HT-29 (cell line): ENCODE results near the gene DCAF11. TPM values are rescaled to one million over a fixed set of nuclear protein-coding genes. Genes with fewer than 3 reads are reported as not detected.

ENCODE experiments used
- DNase-seq: peaks from one replicate; pipeline ENCODE4 v3.0.0-alpha.2; 2015; ENCODE audit warnings: low spot score
- total RNA-seq: library from RNA; depleted of rRNA; stranded (reverse); fragments of >200 nt; shearing (Covaris generic); gene quantifications from 2 replicates; pipeline ENCODE4 v1.2.3, GENCODE V29; 2014; rRNA removed

The DCAF11 gene
- 75.8 and 81.2 TPM in 2 replicates for total RNA-seq

DNA sequence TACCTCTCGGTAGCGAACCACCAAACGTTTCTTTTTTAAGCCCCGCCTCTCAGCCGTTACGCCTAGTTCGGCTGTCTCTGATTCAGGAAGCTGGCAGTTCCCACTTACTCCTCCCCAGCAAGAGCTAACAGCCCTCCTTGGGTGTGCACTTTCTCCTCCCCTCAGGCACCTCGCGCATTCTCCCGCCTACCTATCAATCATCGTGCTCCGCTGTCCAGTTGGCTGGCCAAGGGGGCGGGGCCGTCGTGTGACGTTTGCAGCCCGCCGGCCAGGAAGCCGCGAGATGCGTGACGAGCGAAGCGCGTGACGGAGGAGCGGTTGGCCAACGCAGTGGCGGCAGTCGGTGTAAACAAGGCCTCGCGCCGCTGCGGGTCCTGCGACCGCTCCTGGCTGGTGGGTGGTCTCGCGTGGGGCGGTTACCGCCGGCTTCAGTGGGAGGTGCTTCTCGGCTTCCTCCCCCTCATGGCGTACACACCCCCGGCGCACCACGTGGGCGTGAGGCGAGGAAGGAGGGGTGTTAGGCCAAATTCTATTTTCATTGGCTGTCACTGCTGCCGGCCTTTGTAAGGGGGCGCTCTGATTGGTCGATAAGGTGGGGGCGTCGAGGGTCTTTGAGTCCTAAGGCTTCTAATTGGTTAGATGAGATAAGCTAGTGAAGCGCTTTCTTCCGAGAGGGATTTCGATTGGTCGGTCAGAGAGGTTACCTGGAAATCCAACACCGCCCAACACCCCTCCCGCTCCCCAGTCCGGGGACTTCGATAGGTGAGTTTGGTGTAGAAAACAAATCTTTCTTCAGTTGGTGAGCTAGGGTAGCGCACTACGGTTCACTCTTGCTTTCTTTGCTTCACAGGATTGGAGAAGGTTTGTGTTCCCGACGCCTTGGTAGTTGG is at the start of gene DCAF11, which contains the start of gene NRL:
Gene DCAF11 (plus strand): TSS at position 246 of the 890 bp plus-strand sequence. CDS start 818 bp downstream, outside the sequence.
Gene NRL (minus strand): TSS at position 418 of the 890 bp plus-strand sequence. CDS start 32,101 bp downstream, outside the sequence.
- DNase-seq = peak; percentile 96

DNA sequence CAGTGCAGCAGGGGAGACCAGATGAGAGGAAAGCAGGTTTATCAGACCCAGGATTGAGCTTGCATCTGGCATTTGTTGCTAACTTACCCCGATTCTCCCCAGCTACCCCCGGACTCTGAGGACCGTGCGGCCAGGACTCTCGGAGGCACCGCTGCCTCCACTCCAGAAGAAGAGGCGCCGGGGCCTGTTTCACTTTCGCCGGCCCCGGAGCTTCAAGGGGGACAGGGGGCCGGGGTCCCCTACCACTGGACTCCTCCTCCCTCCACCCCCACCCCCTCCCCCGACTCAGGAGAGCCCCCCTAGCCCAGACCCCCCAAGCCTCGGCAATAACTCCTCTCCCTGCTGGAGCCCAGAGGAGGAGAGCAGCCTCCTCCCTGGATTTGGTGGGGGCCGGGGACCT is 49.7 kb upstream of the DCAF11 start:
- no peak for DNase-seq

DNA sequence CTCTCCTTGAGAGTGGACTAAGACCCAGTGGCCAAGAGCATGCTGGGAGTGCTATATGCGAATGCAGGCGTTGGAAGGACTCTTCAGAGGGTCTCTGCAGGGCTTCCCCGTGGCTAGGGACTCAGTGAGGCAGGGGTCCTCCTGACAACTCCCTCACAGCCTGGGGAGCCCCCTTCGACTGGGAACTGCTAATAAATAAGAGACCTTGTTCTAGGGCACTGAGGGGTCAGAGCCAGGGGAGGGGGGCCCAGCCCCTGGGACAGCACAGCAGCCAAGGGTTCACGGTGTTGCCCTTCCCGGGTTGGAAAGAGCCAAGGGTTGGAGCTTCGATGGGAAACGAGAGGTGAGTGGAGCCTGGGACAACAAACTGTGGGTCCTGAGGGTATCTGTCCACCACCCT is 49.2 kb upstream of the DCAF11 start:
- no peak for DNase-seq

DNA sequence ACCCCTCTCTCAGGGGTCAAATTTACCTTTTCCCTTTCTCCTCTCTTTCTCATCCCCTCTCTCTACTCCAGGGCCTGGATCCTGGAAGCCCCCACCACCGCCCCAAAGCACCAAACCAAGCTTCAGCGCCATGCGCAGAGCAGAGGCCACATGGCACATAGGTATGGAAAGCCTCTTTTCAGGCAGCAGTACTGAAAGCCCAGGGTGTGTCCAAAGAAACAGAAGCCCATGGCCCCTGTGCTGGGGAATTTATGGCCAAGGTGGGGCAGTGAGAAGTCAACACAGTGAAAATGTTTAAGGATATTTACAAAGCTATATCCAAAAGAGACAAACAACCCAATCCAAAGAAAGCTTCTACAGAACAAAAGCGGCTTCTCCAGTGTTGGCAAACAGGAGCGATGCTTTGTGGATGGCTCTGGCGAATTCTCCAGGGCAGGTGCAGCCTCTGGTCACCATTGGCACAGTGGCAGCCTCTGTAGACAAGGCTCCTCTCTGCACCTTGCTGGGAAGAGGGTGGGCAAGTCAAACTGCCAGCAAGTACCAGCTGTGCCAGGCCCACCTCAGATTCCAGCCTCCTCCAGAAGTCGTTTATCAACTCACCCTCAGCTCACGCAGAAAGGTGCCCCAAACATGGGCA is 48.0 kb upstream of the DCAF11 start:
- no peak for DNase-seq

DNA sequence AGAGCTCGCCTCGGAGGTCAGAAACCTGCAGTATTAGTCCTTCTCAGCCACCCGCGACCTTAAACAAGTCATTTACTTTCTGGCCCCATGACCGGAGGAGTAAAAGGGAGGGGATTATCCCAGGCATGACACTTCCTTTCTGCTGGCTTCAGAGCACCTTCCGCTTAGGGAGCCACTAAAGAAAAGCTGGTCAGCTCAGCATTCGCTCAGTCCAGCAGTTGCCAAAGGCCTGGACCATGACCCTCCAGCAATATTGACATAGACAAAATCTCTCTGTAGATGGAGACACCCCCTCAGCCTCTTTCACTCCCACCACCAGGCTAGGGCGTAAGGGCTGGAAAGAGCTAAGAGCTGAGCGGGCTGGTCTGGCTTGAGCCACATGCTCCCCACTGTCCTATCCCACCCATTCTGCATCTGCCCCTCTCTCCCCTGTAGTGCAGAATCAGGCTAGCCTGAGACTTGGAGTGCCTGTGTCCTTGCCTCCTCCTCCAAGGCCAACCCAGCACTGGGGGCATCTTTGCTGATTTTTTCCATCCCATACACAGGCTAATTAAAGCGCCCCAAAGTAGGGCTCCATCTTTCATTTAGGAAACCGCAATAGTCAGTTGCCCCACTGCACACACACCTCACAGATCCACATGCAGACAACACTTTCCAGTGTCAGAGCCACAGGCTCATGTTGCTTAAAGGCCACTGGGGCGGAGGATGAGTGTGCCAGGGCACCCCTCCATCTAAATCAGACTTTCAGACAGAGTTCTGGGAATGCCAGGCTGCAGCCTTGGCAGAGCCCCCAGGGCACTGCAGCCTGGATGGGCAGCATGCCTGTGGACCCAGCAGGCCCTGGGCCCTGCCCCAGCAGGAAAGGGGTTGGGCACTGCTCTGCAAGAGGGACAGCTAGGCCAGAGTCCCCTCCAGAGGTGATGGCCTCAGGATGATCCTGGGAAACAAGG is 47.2 kb upstream of the DCAF11 start:
- DNase-seq = no peak

DNA sequence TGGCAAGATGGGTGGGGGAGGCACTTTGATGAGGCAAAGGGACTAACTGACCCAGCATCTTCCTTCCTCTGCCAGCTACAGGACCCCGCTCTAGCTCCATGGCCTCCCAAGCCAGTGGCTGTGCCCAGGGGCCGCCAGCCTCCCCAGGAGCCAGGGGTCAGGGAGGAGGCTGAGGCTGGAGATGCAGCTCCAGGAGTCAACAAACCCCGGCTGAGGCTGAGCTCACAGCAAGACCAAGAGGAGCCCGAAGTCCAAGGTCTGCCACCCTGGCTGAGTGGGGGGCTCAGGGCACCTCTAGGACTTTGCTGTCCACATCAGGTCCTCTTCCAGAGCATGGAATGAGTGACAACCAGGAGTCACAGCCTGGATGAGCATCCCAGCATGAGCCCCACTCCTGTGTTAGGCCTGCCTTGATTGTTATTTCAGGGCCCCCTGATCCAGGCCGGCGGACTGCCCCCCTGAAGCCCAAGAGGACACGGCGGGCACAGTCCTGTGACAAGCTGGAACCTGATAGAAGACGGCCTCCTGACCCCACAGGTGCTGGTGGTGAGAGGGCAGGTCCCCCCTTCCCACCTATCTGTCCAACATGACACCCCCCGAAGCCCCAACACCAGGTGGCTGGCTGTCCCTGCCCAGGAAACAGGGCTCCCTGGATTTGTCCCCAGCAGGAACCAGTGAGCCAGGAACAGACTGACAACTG is 45.7 kb upstream of the DCAF11 start:
- DNase-seq = no peak

DNA sequence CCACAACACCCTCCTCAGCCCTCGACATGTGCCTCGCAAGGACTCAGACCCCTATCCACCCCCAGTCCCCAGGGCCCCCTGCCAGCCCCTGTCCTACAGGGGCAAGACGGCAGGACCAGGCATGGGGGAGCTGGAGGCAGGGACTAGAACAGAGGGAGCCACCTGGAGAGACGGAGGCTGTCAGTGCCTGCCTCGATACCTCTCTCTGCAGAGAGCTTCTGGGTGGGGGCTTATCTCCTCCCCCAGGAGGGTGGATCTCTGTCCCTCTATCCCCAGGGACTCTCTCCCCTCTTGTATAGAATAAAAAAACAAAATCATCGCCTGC is 45.2 kb upstream of the DCAF11 start:
- DNase-seq = no peak

DNA sequence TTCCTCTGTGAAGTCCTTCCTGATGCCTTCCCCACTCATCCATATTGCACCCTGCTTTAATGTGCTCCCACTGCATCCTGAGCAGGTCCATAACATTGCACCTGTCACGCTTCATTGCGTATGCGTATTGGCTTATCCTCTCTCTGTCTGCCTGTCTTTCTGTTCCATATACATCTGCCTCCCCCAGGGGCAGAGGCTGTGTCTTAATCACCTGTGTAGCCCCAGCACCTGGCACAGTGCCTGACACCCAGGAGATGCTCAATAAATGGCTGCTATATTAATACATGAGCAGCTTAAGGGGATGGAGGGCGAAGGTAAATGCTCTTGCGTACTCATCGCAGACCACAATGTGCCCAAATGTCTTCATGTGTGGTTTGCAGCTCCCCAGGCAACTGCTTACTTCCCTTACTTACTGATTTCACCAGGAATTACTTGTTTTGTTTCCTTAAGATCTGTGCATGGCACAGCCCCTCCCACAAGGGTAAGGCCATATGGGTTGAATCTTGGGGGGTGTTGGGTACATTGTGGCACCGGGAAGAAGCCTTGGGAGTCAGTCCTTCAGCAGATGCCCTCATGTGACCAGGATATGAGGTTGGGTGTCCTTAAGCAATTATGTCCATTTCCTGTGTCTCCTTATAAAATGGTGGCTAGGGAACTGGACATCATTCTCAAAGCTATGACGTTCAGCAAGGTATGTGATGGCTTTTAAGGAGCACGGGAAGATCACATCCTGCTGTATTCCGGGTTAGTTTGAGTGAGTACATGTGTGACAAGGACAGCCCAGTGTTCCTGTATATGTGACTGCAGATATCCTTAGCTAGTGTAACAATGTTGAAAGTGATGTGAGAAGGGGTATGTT is 44.1 kb upstream of the DCAF11 start:
- DNase-seq = no peak

DNA sequence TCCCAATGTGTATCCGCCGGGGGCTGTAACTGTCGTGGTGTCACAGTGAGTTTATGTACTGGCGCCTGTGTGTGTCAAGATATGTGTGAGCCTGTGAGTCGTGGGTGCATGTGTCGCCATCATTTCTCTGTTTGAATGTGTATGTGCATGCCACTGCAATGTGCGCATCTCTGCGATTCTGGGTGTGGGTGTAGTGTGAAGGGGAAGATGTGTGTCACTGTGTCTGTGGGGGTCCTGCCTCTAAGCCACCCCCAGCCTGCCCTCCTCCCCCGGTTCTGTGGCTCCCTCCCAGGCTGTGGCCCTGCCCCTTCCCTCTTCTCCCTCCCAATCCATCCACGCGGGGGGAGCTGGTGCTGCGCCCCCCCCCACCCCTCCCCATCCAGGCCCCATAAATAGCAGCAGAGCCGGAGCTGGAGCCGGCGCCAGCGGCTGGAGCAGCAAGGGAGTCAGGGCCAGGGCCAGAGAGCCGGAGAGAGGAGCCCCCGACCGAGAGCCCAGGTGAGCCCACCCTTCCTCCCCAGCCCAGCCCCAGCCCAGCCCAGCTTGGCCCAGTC is 43.4 kb upstream of the DCAF11 start, which contains the start of gene CPNE6:
Gene CPNE6 (plus strand): TSS at position 419 of the 554 bp plus-strand sequence. CDS start 1,375 bp downstream, outside the sequence.
- no peak for DNase-seq

DNA sequence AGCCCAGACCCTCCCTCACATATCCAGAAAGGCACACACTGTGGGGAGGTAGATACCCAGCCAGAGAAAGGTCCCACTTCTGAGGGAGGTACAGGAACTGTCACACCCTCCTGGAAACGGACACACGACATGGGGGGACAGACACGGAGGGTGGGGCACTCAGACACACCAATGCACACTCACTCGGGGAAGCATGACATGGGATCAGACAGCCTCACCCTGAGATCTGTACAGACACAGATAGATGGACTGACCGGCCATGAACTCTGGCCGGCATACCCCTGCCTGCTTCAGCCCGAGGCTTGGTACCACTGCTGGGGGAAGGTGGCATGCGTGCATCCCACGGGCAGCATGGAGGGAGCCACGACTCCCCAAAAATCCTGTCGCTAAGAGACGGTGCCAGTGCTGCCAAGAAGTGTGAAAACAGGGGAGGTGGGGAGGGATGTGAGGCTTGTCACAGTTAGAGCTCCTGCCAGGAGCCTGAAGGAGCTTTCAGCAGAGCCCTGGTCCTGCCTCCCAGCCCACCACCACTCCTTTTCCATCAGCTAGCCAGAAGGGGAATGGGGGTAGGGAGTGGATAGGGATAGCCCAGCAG is 42.6 kb upstream of the DCAF11 start:
- DNase-seq = no peak

DNA sequence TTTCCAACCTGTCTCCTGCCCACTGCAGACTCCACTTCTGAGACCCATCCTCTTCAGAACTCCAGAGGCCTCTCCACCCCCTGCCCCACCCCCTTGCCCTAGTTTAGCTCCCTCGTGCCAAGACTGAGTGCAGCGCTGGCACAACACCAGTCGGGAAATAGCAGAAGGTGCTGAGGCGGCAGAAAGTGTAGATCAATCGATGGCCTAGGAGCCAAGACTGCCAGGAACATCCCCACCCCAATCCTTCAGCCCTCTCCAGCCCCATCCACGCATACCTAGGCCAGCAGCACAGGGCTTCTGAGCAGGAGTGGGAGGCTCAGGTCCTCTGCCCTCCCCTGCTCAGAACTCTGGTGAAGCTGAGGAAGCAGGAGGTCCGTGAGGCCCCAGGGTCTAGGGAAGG is 42.1 kb upstream of the DCAF11 start:
- no peak for DNase-seq

DNA sequence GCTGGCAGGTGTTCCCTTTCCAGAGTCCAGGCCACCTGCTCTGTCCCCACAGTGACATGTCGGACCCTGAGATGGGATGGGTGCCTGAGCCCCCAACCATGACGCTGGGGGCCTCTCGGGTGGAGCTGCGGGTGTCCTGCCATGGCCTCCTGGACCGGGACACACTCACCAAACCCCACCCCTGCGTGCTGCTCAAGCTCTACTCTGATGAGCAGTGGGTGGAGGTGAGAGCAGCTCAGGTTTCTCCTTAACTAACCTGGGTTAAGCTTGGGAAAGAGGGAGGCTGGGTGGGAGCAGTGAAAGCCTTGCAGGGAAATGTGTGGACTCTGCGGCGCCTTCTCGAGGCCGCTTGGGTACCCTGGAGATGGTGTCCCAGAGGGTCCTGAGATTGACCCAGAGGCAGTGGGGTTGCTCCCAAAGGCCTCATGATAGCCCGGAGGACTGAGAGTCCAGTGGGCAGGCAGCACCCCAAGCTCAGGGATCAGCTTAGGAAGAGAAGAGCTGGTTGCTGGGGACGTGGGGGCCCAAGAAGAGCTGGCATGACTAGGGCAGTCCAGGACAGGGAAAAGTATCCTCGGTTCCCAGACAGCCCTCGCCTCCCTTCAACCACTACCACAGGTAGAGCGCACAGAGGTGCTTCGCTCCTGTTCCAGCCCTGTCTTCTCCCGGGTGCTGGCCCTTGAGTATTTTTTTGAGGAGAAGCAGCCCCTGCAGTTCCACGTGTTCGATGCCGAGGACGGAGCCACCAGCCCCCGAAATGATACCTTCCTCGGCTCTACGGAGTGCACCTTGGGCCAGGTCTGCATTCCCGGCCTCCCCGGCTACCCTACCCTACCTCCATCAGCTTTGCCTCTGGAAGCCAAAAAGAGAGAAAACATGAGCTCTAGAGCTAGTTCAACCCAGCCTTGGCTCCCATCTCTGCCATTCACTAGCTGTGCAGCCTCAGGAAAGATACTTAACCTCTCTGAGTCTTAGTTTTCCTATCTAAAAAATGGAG is 41.4 kb upstream of the DCAF11 start:
- DNase-seq = no peak

DNA sequence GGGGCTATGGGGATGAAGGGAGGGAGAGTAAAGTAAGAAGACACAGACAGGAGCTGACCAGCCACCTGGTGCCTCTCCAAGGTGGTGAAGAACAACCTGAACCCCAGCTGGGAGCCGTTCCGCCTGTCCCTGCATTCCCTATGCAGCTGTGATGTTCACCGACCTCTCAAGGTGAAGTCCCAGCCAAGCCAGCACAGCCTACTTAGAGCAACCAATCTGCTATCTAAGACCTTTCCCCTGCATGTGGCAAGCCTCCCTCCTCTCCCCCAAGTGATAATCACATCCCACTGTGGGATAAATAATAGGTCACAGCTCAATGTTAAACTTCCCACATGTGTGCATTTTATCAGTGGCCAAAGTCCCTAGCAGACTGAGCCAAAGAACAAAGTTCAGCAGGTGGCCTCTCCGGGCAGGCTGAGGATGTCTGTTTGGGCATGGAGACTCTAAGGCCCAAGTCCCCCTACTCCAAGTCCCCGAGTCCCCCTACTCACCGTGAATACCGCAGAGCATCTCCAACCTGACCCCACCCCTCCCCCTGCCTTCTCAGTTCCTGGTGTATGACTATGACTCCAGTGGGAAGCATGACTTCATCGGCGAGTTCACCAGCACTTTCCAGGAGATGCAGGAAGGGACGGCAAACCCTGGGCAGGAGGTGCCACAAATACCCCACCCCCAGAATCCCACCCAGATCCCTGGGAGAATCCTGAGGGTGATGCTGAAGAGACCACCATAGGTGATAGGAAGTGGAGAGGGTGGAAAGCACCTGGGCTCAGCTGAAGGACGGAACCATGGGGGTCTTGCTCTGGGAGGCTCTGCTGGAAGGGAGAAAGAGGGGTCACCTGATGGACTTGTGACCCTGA is 39.7 kb upstream of the DCAF11 start:
- no peak for DNase-seq

DNA sequence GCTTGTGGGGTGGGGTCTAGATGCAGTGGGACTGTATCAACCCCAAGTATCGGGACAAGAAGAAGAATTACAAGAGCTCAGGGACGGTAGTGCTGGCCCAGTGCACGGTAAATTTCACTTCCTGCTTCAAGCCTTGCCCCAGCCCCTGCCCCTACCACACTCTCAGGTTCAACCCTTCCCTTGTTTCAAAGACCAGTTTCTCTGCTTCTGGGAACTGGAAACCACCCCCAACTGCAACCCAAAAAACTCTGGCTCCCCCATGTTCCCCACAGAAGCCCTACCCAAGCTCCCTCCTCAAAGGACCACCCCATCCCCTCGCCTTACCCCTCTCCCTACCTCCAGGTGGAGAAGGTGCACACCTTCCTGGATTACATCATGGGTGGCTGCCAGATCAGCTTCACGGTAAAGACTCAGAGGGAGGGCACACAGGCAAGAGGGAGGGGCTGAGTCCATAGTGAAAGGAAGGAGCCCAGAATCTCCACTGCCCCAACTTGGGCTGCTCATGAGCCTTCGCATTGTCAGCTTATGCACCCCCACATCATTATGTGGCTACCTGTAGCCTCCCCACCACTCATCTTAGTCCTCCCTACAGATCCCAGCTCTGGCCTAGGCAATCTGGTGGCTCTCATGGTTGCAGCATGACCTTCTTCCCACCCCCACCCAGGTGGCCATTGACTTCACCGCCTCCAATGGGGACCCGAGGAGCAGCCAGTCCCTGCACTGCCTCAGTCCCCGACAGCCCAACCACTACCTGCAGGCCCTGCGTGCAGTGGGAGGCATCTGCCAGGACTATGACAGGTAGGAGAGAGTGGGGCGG is 38.9 kb upstream of the DCAF11 start:
- no peak for DNase-seq

DNA sequence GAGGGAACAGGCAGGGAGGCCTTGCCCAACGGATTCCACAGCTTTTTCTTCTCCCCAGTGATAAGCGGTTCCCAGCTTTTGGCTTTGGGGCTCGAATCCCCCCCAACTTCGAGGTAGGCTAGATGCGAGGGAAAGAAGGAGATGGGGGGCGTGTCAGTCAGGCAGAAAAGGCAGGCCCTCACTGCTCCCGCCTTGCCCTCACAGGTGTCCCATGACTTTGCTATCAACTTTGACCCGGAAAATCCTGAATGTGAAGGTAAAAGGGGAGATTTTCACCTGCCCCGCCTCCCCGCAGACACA is 38.3 kb upstream of the DCAF11 start:
- no peak for DNase-seq

DNA sequence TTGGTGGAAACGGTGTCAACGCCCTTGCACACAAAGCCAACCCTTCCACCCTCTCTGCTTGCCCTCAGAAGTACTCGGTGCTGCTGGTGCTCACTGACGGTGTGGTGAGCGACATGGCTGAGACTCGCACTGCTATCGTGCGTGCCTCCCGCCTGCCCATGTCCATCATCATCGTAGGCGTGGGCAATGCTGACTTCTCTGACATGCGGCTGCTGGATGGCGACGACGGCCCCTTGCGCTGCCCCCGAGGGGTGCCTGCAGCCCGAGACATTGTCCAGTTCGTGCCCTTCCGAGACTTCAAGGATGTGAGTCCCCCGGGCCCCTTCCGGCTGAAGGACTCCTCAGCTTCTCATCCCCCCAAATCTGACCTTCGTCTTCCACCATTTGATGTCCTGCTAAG is 37.5 kb upstream of the DCAF11 start:
- DNase-seq = no peak
